ENCODE data around the gene GLIS1.

Gene GLIS1

GRCh38 chr1:53677486-53677885 is 61.5 kb downstream of the GLIS1 start:
- TF ChIP-seq GATA3 (IDR thresholded peaks at IDR 0.05; ENCODE audit: low read depth, low read length) (no peak), GATA2 (IDR thresholded peaks at IDR 0.05; ENCODE audit: low read depth, low read length) (no peak)

- no peak for TF ChIP-seq GATA2 (IDR thresholded peaks at IDR 0.05; ENCODE audit: low read depth, low read length)
- no peak for TF ChIP-seq GATA3 (IDR thresholded peaks at IDR 0.05; ENCODE audit: low read depth, low read length)
Measured at GRCh38 chr1:53672785-53673184, 66.2 kb downstream of the GLIS1 start.

GRCh38 chr1:53672243-53672642 is 66.7 kb downstream of the GLIS1 start:
- TF ChIP-seq GATA3 (IDR thresholded peaks at IDR 0.05; ENCODE audit: low read depth, low read length) (no peak), GATA2 (IDR thresholded peaks at IDR 0.05; ENCODE audit: low read depth, low read length) (no peak)

GRCh38 chr1:53669621-53670191 is 69.3 kb downstream of the GLIS1 start:
- no peak for TF ChIP-seq GATA3 (IDR thresholded peaks at IDR 0.05; ENCODE audit: low read depth, low read length)
- peak; percentile 76 for TF ChIP-seq GATA2 (IDR thresholded peaks at IDR 0.05; ENCODE audit: low read depth, low read length)

- no peak for TF ChIP-seq GATA3 (IDR thresholded peaks at IDR 0.05; ENCODE audit: low read depth, low read length)
- TF ChIP-seq GATA2 (IDR thresholded peaks at IDR 0.05; ENCODE audit: low read depth, low read length) = no peak
Measured at GRCh38 chr1:53666566-53666965, 72.4 kb downstream of the GLIS1 start.

- TF ChIP-seq GATA2 (IDR thresholded peaks at IDR 0.05; ENCODE audit: low read depth, low read length) (no peak), GATA3 (IDR thresholded peaks at IDR 0.05; ENCODE audit: low read depth, low read length) (no peak)
Measured at GRCh38 chr1:53665996-53666395, 73.0 kb downstream of the GLIS1 start.

- TF ChIP-seq GATA2 (IDR thresholded peaks at IDR 0.05; ENCODE audit: low read depth, low read length) (no peak), GATA3 (IDR thresholded peaks at IDR 0.05; ENCODE audit: low read depth, low read length) (no peak)
Measured at GRCh38 chr1:53663529-53664300, 75.2 kb downstream of the GLIS1 start.

- no peak for TF ChIP-seq GATA2 (IDR thresholded peaks at IDR 0.05; ENCODE audit: low read depth, low read length)
Measured at GRCh38 chr1:53662951-53663350, 76.0 kb downstream of the GLIS1 start.

- TF ChIP-seq GATA2 (IDR thresholded peaks at IDR 0.05; ENCODE audit: low read depth, low read length) (no peak), GATA3 (IDR thresholded peaks at IDR 0.05; ENCODE audit: low read depth, low read length) (no peak)
Measured at GRCh38 chr1:53662169-53662568, 76.8 kb downstream of the GLIS1 start.

- TF ChIP-seq GATA3 (IDR thresholded peaks at IDR 0.05; ENCODE audit: low read depth, low read length) = no peak
- no peak for TF ChIP-seq GATA2 (IDR thresholded peaks at IDR 0.05; ENCODE audit: low read depth, low read length)
Measured at GRCh38 chr1:53661496-53661895, 77.5 kb downstream of the GLIS1 start.

- no peak for TF ChIP-seq GATA2 (IDR thresholded peaks at IDR 0.05; ENCODE audit: low read depth, low read length)
- no peak for TF ChIP-seq GATA3 (IDR thresholded peaks at IDR 0.05; ENCODE audit: low read depth, low read length)
Measured at GRCh38 chr1:53660666-53661065, 78.3 kb downstream of the GLIS1 start.

- TF ChIP-seq GATA2 (IDR thresholded peaks at IDR 0.05; ENCODE audit: low read depth, low read length) = no peak
Measured at GRCh38 chr1:53659436-53659835, 79.5 kb downstream of the GLIS1 start.

- TF ChIP-seq GATA2 (IDR thresholded peaks at IDR 0.05; ENCODE audit: low read depth, low read length) = no peak
- no peak for TF ChIP-seq GATA3 (IDR thresholded peaks at IDR 0.05; ENCODE audit: low read depth, low read length)
Measured at GRCh38 chr1:53658489-53659230, 80.3 kb downstream of the GLIS1 start.

- TF ChIP-seq GATA2 (IDR thresholded peaks at IDR 0.05; ENCODE audit: low read depth, low read length) (no peak), GATA3 (IDR thresholded peaks at IDR 0.05; ENCODE audit: low read depth, low read length) (no peak)
Measured at GRCh38 chr1:53657891-53658396, 81.0 kb downstream of the GLIS1 start.

GRCh38 chr1:53657531-53657805 is 81.5 kb downstream of the GLIS1 start:
- TF ChIP-seq GATA2 (IDR thresholded peaks at IDR 0.05; ENCODE audit: low read depth, low read length) = no peak
- TF ChIP-seq GATA3 (IDR thresholded peaks at IDR 0.05; ENCODE audit: low read depth, low read length) = no peak

Data from SH-SY5Y (cell line).